ENCODE results near the gene RPS3.

GRCh38 chr11:75439026-75439425, 39.7 kb downstream of the RPS3 start:
- no peak for TF ChIP-seq CTCF (IDR thresholded peaks at IDR 0.05)
- no peak for TF ChIP-seq POLR2A (IDR thresholded peaks at IDR 0.05)
